Measurements from ENCODE around the gene FUBP3. TPM values are rescaled to one million over a fixed set of nuclear protein-coding genes. Genes with fewer than 3 reads are reported as not detected.

The FUBP3 gene
- total RNA-seq, result 29.0 and 30.6 TPM in 2 replicates

GRCh38 chr9:130578865-130579737 is at the start of gene FUBP3:
FUBP3 (plus strand) TSS chr9:130579577; CDS start chr9:130579681, 104 bp downstream.

DNA sequence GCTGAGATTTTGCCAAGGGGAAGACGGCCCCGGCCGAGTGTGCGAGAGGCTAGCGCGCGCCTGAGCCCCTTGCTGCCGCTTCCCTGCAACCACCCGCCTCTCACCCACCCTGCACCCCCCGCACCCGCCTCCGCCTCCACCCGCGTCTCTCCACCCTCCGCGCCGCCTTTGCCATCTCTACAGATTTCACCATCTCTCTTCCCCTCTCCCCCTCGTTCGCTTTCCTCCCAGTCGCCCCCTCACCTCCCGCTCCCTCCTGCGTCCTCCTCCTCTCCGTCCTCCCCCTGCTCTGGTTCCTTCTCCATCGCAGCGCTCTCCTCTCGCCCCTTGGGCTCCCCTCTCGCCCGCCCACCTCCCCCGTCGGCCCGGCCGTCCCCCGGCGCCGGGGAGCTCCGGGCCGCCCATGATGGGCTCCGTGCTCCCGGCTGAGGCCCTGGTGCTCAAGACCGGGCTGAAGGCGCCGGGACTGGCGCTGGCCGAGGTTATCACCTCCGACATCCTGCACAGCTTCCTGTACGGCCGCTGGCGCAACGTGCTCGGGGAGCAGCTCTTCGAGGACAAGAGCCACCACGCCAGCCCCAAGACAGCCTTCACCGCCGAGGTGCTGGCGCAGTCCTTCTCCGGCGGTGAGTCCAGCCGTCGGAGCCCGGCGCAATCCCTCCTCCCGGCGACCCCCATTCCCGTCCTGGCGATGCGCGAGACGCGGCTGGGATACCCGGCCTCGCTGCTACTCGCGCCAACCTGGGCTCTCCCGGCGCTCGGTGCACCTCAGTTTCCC is 85.1 kb downstream of the FUBP3 start, which contains the start of gene PRDM12:
Gene PRDM12 (plus strand): TSS at position 344 of the 778 bp plus-strand sequence. CDS start 60 bp downstream, at position 404.

Other genes with a start within 250 kb of the FUBP3 start
- gene ASS1, start 134.6 kb upstream of the FUBP3 start, total RNA-seq, result 392 and 393 TPM in 2 replicates
- 0.21 TPM in 1 of 2 replicates, not detected in the other for gene PRDM12, start 85.0 kb downstream of the FUBP3 start, total RNA-seq
- gene EXOSC2, start 114.2 kb downstream of the FUBP3 start, total RNA-seq, result 29.4 and 35.2 TPM in 2 replicates

Data from tracheal epithelial cell (primary cell).